Endodermal cell (in vitro differentiated cells): ENCODE results near the gene SLC45A2. TPM values are rescaled to one million over a fixed set of nuclear protein-coding genes. Genes with fewer than 3 reads are reported as not detected.

ENCODE experiments used
- DNase-seq: peaks from one replicate; pipeline ENCODE4 v3.0.0-alpha.2; 2017
- H3K27ac ChIP-seq: 2 replicates; pipeline ENCODE4 v1.5.1; 2013; ENCODE audit warnings: mild to moderate bottlenecking, low read depth, low read length, moderate library complexity
- H3K27me3 ChIP-seq: 2 replicates; pipeline ENCODE4 v1.6.1; 2013; ENCODE audit warnings: mild to moderate bottlenecking, low read length, moderate library complexity; ENCODE audit not compliant: insufficient read depth, control insufficient read depth, poor library complexity, severe bottlenecking
- H3K36me3 ChIP-seq: 2 replicates; pipeline ENCODE4 v1.7.0; 2013; ENCODE audit warnings: mild to moderate bottlenecking, low read length, moderate library complexity; ENCODE audit not compliant: control insufficient read depth, insufficient read depth
- H3K4me1 ChIP-seq: one replicate; pipeline ENCODE4 v1.7.0; 2013; ENCODE audit warnings: low read length; ENCODE audit not compliant: control insufficient read depth, insufficient read depth
- H3K4me3 ChIP-seq: 2 replicates; pipeline ENCODE4 v1.5.1; 2013; ENCODE audit warnings: mild to moderate bottlenecking, low read length, moderate library complexity
- H3K9ac ChIP-seq: 2 replicates; pipeline ENCODE4 v1.6.1; 2013; ENCODE audit warnings: mild to moderate bottlenecking, low read length, moderate library complexity; ENCODE audit not compliant: poor library complexity, severe bottlenecking; ENCODE audit errors: extremely low read depth
- H3K9me3 ChIP-seq: 2 replicates; pipeline ENCODE4 v1.6.1; 2013; ENCODE audit warnings: mild to moderate bottlenecking, low read length, moderate library complexity; ENCODE audit not compliant: control insufficient read depth
- H3K27ac Mint-ChIP-seq: 2 replicates; pipeline ENCODE4 v1.8.0; 2020; ENCODE audit warnings: mixed read lengths
- H3K27me3 Mint-ChIP-seq: 2 replicates; pipeline ENCODE4 v1.8.0; 2021; ENCODE audit warnings: mild to moderate bottlenecking, mixed read lengths; ENCODE audit not compliant: insufficient read depth
- H3K36me3 Mint-ChIP-seq: 2 replicates; pipeline ENCODE4 v1.8.0; 2020; ENCODE audit warnings: low read depth, mixed read lengths
- H3K4me1 Mint-ChIP-seq: 2 replicates; pipeline ENCODE4 v1.8.0; 2020; ENCODE audit warnings: mixed read lengths
- H3K4me3 Mint-ChIP-seq: 2 replicates; pipeline ENCODE4 v1.8.0; 2020; ENCODE audit warnings: mild to moderate bottlenecking, moderate library complexity, mixed read lengths
- H3K9me3 Mint-ChIP-seq: 2 replicates; pipeline ENCODE4 v1.8.0; 2020; ENCODE audit warnings: mild to moderate bottlenecking, mixed read lengths
- WGBS, 2 experiments: methylation state at CpG; one replicate each; pipeline versions ENCODE4 v1.1.5 to v1.1.7; 2013; ENCODE audit warnings: missing lambda C conversion rate in 2 of 2, mixed read lengths in 1 of 2; ENCODE audit not compliant: insufficient coverage in 1 of 2, insufficient read length in 1 of 2; 5-methylcytosine and 5-hydroxymethylcytosine counted together
- total RNA-seq, 2 donors: library from RNA; stranded (reverse); fragmentation: NEBNext Ultra II Directional in 1 of 2; extraction: Animal tissue kit (Norgen Biotek cat#: 25700) in 1 of 2; gene quantifications; 2 replicates in 1 of 2; 3 replicates in 1 of 2; pipeline ENCODE4 v1.2.1, GENCODE V29; 2021
- TF ChIP-seq, protein P1 (sequence below): fragments of 200-600 bp; sonication (generic); conservative IDR thresholded peaks from 2 replicates; pipeline ENCODE4 v1.5.0; 2021; ENCODE audit warnings: antibody characterized with exemption, mild to moderate bottlenecking

SLC45A2 gene
- total RNA-seq, 2 donors from 2014 or later = 0.20 TPM; not detected in 1

DNA sequence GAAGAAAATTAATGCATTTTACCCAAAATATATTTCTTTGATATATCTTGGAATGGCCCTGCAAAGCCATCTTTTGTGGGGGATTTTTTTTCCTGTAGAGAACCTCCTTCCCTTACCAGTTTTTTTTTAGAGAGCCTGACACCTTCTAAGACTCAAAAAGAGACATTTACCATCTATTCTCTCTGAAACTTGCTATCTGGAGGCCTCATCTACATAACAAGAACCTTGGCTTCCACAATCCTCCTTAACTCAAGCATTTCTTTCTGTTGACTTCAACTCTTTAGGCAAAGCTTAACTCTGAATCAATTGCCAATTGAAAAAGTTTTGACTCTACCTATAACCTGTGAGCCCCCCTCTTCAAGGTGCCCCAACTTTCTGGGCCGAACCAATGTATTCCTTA, 6.2 kb downstream of the SLC45A2 start:
- no peaks in the 10 kb centered on the region for H3K4me1 ChIP-seq
- no peak overlapping the region for H3K4me3 ChIP-seq
- DNase-seq = no peak
- H3K36me3 Mint-ChIP-seq = no peaks in the 10 kb centered on the region
- H3K36me3 ChIP-seq = no peaks in the 10 kb centered on the region
- H3K27ac ChIP-seq = no peak overlapping the region
- H3K27me3 Mint-ChIP-seq = no peaks in the 10 kb centered on the region
- no peak overlapping the region for H3K4me3 Mint-ChIP-seq
- H3K9me3 ChIP-seq = no peaks in the 10 kb centered on the region
- no peaks in the 10 kb centered on the region for H3K27me3 ChIP-seq
- 67 to 81% methylated on average over 1 of the region's 1 CpG for WGBS, 2 experiments
- H3K27ac Mint-ChIP-seq = no peak overlapping the region
- no peak overlapping the region for H3K9ac ChIP-seq
- H3K4me1 Mint-ChIP-seq = peaks cover 11% of the 10 kb centered on the region
- TF ChIP-seq, protein P1, sequence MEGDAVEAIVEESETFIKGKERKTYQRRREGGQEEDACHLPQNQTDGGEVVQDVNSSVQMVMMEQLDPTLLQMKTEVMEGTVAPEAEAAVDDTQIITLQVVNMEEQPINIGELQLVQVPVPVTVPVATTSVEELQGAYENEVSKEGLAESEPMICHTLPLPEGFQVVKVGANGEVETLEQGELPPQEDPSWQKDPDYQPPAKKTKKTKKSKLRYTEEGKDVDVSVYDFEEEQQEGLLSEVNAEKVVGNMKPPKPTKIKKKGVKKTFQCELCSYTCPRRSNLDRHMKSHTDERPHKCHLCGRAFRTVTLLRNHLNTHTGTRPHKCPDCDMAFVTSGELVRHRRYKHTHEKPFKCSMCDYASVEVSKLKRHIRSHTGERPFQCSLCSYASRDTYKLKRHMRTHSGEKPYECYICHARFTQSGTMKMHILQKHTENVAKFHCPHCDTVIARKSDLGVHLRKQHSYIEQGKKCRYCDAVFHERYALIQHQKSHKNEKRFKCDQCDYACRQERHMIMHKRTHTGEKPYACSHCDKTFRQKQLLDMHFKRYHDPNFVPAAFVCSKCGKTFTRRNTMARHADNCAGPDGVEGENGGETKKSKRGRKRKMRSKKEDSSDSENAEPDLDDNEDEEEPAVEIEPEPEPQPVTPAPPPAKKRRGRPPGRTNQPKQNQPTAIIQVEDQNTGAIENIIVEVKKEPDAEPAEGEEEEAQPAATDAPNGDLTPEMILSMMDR = no peak
- no peaks in the 10 kb centered on the region for H3K9me3 Mint-ChIP-seq

DNA sequence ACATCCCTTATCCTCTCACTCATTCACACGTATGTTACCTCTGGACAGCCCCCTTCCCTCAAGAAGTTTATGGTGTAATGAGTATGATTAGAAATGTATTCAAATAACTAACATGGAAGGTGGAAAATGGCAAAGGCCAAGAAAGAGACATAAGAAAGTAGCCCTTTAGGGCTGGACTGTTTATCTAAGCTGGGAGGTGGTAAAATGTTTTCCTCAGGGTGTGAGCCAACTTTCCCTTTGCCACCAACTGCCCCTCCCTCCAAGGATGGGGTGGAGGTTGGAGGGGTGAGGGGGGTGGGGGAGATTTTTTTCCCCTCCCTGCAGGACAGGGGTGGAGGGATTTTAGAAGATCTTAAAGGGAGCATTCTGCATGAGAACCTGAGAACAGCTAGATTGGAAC, 8.2 kb downstream of the SLC45A2 start:
- no peak overlapping the region for H3K4me3 Mint-ChIP-seq
- H3K27ac ChIP-seq = no peak overlapping the region
- no peak for DNase-seq
- H3K4me1 Mint-ChIP-seq = peaks cover 11% of the 10 kb centered on the region
- no peaks in the 10 kb centered on the region for H3K27me3 Mint-ChIP-seq
- H3K27me3 ChIP-seq = no peaks in the 10 kb centered on the region
- H3K4me1 ChIP-seq = no peaks in the 10 kb centered on the region
- H3K27ac Mint-ChIP-seq = no peak overlapping the region
- no peaks in the 10 kb centered on the region for H3K9me3 Mint-ChIP-seq
- H3K36me3 ChIP-seq = no peaks in the 10 kb centered on the region
- TF ChIP-seq, protein P1 = no peak
- no peaks in the 10 kb centered on the region for H3K9me3 ChIP-seq
- 80% methylated on average over 1 of the region's 1 CpG; no CpG with 5 or more reads in 1 of the 2 experiments for WGBS, 2 experiments
- no peaks in the 10 kb centered on the region for H3K36me3 Mint-ChIP-seq
- H3K4me3 ChIP-seq = no peak overlapping the region
- H3K9ac ChIP-seq = no peak overlapping the region

DNA sequence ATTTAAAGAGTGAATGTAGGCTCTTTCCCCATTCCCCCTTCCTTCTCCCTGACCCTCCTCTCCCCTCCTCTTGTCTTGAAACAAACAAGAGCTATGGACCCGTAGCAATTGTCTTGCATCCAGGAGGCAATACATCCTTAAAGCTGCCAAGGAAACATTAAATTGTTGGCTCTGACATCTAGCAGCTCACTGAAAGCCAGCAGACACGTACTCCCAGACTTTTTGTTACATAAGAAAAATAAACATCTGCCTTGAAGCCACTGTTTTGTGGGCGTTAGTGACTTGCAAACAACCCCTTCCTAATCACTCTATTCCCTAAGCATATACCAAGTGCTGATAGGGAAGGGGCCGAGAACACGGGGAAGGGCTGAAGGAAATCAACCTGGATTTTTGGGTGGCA, 8.6 kb downstream of the SLC45A2 start:
- TF ChIP-seq, protein P1 = no peak
- no peaks in the 10 kb centered on the region for H3K9me3 Mint-ChIP-seq
- no peaks in the 10 kb centered on the region for H3K9me3 ChIP-seq
- no peak for DNase-seq
- H3K36me3 Mint-ChIP-seq = no peaks in the 10 kb centered on the region
- no peaks in the 10 kb centered on the region for H3K27me3 Mint-ChIP-seq
- no peak overlapping the region for H3K4me3 ChIP-seq
- no peaks in the 10 kb centered on the region for H3K36me3 ChIP-seq
- H3K4me3 Mint-ChIP-seq = no peak overlapping the region
- H3K27ac ChIP-seq = no peak overlapping the region
- H3K4me1 Mint-ChIP-seq = peaks cover 11% of the 10 kb centered on the region
- H3K9ac ChIP-seq = no peak overlapping the region
- no peaks in the 10 kb centered on the region for H3K27me3 ChIP-seq
- 56 to 79% methylated on average over 1 to 5 of the region's 5 CpGs for WGBS, 2 experiments
- H3K4me1 ChIP-seq = no peaks in the 10 kb centered on the region
- no peak overlapping the region for H3K27ac Mint-ChIP-seq
